GM18870 (cell line): Measurements from ENCODE around the gene METTL22.

Experiments used
- ATAC-seq: cut with Tn5 transposase; IDR thresholded peaks from one replicate; pipeline ENCODE4 v1.9.1; 2021; ENCODE audit warnings: moderate library complexity; ENCODE audit not compliant: unreplicated experiment

METTL22 gene

DNA sequence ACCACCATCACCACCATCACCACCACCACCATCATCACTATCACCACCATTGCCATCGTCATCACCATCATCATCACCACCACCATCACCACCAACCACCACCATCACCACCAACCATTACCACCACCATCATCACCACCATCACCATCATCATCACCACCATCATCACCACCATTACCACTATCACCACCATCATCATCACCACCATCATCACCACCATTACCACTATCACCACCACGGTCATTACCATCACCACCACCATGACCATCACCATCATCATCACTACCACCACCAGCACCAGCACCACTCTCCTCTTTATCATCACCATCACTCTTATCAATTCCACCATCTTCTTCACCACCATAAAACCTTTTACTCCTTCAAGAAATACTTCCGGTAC is 30.0 kb upstream of the METTL22 start:
- ATAC-seq: no peak

DNA sequence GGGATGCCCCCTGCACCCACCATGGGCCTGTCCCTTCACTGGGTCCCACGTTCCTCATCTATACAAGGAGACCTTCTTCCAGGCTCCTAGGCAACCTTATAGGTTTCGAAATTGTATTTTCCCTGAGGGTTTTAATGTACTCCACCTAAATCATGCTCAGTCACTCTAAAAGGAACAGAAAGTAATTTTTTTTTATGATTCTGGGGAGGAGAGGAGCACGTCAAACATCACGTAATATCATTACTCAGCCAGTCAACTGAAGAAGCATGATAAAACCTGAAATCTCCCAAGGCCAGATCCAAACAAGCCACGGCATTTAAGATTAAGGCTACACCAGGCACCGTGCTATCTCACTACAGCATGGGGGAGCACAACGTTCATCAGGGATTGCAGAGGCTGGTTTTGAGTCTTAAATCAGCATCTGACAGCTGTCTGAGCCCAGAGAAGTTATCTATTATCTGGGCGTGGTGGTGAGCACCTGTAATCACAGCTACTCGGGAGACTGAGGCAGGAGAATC is 27.3 kb upstream of the METTL22 start:
- ATAC-seq: no peak

DNA sequence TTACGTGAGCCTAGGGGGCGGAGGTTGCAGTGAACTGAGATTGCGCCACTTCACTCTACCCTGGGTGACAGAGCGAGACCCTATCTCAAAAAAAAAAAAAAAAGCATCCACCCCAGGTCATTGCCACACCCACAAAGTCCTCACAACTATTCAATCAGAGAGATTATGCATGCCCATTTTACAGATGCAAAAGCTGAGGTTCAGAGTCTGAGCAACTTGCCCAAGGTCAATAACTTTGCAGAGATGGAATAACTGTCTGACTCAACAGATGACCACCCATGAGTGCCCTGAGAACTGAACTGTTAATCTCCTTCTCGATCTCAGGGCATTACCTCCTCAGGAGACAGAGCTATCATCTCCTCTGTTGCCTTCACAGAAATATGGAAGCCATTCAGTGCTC is 25.7 kb upstream of the METTL22 start:
- no peak for ATAC-seq

DNA sequence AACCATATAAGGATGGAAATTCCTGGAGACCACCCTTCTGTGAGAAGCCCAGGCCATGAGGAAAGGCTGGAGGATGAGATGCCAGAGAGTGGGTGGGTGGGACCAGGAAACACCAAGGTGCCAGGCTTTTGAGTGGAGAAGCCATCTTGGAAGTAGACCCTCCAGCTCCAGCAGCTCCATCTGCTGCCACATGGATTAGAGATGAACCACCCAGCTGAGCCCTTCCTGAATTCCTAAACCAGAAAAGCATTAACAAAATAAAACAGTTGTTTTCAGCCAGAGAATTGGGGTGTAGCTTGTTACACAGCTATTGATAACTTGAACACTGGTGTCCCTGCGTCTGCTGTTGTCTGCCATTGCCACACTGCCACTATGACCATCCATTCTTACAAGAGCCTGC is 24.9 kb upstream of the METTL22 start:
- ATAC-seq: no peak

DNA sequence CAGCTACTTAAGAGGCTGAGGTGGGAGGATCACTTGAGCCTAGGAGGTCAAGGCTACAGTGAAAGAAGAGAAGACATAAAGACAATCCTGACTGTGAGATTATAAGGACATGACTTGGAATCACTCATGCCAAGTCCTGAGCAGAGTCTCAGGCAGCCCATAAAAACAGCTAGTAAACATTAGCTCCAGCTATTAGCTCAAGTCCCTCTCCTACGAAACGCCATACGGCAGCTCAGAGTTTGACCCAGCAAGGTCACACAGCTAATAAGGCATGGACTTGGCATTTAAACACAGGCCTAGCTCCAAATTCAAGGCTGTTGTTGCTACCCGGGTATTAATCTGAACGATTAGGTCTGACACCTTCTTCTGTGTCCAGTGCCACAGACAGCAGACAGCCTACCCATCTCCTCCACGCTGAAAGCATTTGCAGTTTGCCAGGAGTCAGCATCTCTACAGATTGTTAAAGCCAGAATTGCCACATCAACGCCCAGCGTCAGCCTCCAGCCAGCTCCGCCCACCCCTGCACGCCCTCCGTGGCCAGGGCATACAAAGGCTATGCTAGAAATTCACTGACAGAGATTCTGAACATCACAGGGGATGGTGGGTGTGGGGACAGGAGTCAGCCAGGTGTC is 21.2 kb upstream of the METTL22 start:
- ATAC-seq: no peak

DNA sequence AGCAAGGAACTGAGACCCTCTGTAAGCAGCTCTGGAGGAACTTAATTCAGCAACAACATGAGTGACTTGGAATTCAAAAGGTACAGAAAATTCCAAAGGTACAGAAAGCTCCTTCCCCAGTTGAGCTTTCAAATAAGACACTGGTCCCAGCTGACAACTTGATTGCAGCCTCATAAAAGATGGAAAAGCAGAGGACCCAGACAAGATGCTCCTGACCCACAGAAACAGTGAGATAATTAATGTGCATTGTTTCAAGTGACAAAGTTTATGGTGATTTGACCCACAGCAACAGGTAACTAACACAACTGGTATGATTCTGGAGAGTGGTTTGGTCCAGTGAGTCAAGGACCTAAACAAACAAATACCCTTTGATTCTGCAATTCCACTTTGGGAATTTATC is 15.9 kb upstream of the METTL22 start:
- no peak for ATAC-seq

DNA sequence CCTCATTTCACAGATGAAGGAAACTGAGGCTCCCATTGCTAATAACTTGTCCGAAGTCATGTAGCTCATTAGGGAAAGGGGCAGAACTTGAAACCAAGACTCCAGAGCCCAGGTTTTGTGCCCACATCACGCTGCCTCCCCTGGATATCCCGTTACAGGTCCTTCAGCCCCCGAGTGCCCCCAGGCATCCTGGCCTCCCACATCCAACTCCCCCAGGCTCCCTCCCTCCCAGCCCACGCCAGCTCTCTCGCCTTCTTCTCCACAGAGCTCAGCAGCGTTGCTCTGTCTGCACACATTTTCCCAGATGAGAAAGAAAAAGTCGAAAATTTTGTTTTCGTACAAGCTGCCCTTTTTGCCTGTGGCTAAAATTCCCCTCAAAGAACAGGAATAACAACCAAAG is 14.3 kb upstream of the METTL22 start:
- no peak for ATAC-seq

DNA sequence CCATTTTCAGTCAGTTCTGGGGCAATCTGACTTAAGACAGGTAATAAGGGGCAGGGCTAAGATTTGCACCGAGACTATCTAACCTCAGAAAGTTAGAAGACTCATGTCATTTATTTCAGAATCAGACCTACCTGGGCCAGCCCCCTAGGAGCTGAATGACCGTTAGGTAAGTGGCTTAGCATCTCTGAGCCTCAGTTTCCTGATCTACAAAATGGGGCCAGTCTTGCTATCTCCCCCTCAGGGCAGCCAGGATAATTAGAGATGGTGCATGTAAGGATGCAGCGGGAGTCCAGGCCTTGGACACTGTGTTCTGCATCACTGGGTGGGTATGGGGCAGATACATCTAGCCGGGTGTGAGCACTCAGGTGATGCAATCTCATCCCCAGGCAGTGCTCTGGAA is 10.4 kb upstream of the METTL22 start:
- ATAC-seq: no peak

DNA sequence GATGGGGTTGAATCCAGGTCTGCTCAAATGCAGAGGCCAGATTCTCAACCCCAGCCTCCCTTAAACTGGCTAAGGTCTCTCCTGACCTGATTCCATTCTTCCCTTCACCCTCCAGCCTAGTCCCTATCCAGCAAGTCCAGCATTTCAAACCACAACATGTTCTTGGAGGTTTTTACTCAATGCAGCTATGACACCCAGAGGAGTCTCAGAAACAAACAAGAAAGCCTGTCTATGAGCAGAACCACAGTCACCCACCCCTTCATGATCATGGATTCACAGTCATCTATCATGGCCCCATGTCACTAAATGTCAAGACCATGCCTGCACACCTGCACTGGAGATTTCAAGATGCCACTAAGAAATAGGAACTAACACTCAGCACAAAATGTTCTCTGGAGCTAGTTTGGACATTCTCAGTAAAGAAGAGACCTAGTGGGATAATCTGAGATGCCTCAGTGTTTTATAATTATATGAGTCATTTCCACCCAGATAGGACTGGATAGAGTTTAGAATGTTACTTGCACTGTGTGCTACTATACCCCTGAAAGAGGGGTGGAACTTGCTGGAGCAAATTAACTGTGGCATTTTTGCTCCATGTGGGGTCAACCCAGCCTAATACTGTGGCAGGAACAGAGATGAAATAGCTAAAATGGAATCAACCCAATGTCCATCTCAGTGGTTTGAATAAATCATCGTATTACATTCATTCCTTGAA is 9.5 kb upstream of the METTL22 start:
- no peak for ATAC-seq

DNA sequence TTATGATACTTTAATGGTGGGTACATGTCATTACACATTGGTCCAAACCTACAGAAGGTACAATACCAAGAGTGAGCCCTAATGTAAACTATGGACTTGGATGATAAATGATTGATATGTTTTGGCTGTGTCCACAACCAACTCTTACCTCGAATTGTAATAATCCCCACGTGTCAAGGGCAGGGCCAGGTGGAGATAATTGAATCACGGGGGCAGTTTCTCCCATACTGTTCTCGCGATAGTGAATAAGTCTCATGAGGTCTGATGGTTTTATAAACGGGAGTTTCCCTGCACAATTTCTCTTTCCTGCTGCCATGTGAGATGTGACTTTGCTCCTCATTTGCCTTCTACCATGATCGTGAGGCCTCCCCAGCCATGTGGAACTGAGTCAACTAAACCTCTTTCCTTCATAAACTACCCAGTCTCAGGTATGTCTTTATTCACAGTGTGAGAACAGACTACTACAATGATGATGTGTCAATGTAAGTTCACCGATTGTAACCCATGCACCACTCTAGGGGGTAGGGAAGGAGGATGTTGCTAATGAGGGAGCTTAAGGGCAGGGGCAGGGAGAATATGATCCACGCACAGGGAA is 7.0 kb upstream of the METTL22 start:
- ATAC-seq: no peak

DNA sequence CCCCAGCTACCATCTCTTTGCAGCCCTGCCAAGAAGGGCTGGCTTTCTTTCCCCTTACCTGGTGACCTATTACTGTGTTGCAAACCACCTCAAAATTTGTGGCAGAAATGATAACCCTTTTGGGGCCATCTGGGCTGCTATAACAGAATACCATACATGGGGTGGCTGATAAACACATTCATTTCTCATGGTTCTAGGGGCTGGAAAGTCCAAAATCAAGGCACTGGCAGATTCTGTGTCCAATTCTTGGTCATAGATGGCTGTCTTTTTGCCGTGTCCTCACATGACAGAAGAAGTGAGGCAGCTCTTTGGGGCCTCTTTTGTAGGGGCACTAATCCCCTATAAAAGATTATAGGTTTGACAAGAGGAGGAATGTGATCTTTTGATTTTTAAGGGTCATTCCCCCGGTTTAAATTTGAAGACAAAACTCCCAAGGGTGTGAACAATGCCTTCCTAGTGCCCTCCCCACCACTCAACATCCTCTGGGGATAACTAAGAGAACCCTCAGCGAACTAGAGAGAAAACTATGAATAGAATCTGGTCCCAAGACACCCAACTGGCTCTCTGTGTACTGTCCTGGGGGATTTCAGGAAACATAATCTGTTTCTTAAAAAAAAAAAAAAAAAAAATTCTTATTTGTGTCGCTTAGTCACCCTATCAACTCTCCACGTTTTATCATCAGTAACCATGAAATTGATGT is 1.7 kb upstream of the METTL22 start:
- ATAC-seq: no peak

DNA sequence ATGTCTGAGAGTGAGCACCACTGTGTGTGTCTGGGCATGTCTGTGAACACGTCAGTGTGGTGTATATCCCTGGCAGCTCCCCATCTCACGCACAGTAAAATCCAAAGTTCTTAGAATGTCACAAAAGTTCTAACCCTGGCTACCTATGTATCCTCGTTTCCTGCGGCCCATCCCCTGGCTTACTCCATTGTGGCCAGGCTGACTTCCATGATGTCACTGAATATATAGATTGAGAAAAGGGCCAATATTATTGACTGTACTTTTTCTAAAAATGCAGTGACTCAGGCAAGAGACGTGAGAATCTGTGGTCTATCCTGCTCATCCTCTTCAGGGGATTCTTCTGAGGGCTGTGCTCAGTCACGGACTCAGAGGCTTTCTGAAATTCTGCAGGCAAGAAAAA is 963 bp upstream of the METTL22 start:
- no peak for ATAC-seq

DNA sequence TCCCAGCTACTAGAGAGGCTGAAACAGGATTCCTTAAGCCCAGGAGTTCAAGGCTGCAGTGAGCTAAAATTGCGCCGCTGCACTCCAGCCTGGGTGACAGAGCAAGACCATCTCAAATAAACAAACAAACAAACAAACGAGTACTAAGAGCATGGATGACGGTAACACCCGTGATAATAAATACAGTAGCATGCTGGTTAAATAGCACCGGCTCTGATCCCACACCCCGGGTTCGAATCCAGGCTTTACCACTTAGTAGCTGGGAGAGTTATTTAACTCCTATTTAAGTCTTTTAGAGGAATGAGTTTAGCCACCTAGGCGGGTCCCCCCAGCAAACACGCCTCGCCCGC is 301 bp upstream of the METTL22 start:
- no peak for ATAC-seq

DNA sequence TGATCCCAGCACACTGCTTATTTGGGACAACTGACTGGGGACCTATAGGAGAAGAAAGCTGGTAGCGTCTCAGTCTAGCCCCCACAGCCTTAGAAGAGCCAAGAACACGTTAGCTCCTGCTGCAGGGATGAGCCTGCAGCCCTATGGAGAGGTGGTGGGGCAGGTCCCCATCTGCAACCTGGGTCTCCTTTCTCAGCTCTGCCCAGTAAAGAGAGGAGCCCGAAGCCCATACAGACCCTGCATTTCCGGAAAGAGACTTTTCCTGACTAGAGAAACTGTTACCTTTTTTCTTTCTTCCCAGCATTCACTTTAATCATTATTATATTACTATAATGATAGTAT is 788 bp downstream of the METTL22 start:
- ATAC-seq: no peak

DNA sequence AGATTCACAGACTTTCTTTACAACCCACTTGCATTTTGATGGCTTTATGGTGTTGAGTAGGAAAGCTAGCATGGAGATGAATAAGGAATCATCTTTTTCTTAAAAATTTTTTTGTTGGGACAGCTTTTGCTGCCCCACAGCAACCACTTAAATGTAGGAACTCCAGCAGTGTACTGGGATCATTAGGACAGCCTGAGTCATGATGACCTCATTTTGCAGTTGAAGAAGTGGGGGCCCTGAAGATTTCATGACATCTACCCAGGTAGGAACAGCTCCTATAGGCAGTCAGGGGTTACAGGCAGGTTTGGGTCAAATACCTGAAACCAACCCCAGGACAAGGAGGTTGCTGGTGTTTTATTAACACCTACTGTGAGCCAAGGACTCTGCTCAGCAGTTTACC is 2.1 kb downstream of the METTL22 start:
- ATAC-seq: no peak

DNA sequence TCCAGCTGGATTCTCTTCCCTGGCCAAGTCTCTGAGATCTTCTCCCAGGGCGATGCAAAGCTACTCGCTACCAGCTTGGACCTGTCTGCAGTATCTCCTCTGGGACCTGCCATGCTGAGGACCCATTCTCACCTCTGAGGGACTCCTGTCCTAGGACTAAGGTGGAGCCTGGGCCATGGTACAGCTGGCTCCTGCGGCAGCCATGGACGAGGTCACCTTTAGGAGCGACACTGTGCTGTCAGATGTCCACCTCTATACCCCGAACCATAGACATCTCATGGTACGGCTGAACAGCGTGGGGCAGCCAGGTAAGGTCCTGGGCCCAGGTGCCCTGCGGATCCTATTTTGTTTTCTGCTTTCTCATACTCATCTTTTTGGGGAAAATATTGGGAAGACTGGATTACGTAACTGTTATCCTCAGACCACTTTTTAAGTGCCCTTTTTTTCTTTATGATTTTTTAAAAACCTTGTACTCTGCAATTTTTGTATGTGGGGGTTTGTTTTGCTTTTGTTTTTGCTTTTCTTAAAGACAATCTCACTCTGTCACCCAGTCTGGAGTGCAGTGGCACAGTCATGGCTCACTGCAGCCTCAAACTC is 4.1 kb downstream of the METTL22 start:
- ATAC-seq: no peak

DNA sequence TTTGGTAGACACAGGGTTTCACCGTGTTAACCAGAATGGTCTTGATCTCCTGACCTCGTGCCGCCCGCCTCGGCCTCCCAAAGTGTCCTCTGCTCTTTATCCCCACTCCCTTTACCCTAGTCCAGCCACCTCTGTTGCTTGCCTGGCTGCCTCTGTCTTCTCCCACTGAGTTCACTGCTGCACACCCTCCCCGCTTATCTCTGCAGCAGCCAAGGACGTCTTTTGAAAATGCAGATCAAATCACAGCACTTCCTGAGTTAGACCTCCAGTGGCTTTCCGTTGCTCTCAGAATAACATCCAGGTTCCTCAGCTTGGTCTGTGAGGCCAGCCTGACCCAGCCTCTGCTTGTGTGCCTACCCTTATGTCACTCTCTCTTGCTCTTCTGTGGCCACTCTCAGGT is 5.4 kb downstream of the METTL22 start:
- no peak for ATAC-seq

DNA sequence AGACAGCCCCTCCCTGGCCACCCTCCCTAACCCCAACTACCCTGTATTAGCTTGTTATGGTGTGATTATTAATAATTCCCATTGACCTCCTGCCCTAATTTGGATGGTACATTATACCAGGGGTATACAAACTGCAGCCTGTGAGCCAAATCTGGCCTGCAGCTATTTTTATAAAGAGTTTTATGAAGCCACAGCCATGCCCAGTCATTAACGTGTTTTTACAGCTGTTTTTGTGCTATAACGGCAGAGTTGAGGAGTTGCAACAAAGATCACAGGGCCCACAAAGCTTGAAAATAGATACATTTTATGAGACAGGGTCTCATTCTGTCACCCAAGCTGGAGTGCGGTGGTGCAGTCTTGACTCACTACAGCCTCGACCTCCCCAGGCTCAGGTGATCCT is 6.0 kb downstream of the METTL22 start:
- ATAC-seq: no peak

DNA sequence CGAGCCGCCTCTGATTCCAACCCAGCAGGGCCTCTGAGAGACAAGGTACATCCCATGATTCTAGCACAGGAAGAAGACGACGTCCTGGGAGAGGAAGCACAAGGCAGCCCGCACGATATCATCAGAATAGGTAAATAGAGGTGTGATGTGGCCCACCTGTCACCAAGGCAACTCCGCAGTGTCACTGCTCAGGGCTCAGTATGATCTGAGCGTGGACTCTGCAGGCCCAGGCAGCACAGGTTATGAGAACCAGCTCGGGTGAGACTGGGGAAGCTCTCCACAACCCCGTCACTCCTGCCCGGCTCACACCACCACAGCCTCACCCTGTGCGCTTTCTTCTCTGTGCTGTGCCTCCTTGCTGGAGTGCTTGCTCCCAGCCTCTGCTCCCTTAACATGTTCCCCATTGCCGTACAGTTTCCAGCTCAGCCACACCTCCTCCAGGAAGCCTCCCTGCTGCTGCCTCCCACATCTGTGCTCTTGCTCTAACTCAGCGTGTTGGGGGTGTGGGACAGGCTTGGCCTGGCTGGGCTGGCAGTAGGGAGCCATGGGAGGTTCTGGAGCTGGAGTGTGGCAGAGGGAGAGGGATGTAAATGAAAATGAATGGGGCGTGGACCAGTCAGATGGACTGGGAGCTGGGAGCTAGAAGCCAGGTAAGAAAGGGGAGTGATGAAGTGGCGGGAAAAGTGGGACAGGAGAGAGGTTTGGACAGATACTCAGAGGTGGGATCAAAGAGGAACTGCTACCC is 7.7 kb downstream of the METTL22 start:
- no peak for ATAC-seq

DNA sequence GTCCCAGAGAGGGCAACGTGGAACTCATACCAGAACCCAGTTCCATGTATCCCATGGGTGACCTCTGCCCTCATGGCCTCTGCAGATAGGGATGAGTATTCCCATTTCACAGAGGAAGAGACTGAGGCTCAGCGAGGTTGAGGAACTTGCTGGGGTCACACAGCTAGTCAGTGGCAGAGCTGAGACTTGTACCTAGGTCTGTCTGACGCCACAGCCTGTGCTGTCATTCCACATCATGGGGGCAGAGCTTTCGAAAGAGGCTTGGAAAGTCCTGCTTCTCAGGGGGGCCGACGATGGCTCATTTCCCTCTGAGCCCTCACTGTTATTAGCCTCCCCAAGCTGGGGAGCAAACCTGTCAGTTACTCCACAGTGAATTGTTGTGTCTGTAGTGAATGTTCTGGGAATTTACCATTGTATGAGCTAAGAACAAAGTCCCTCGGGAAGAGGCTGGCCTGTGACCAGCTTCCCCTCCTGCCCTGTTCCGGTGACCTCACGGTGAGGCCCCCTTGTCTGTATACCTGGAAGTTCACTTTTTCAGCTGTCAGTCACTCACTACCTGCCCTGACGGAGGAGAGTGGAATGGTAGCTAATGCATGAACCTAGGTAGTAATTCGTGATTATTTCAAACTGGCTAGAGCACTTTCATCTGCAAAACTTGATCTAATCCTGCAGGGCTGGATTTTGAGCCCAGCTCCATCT is 8.9 kb downstream of the METTL22 start:
- ATAC-seq: no peak
